Brain microvascular endothelial cell (primary cell): ENCODE results near the gene PLAC1.

Experiments used
- DNase-seq: peaks from one replicate; pipeline ENCODE4 v3.0.0-alpha.2; 2020
- H3K27ac ChIP-seq: fragments of 250-450 bp; sonication (Bioruptor Pico); 2 replicates; pipeline ENCODE4 v1.5.1; 2020; ENCODE audit warnings: mild to moderate bottlenecking, moderate library complexity
- H3K27me3 ChIP-seq: fragments of 250-450 bp; sonication (Bioruptor Pico); replicated peaks from 2 replicates; pipeline ENCODE4 v1.5.1; 2020; ENCODE audit warnings: mild to moderate bottlenecking
- H3K36me3 ChIP-seq: fragments of 250-450 bp; sonication (Bioruptor Pico); replicated peaks from 2 replicates; pipeline ENCODE4 v1.5.1; 2020; ENCODE audit warnings: mild to moderate bottlenecking
- H3K4me3 ChIP-seq: 2 replicates; pipeline ENCODE4 v1.5.1; 2011; ENCODE audit warnings: low read depth, mild to moderate bottlenecking, control low read depth, low read length, moderate library complexity
- in situ Hi-C: cut with HindIII; loops from 2 replicates; pipeline ENCODE4 v1.10.0; 2017; ENCODE audit warnings: low sequenced_read_pairs, low pct_ligation_motif_present
- TF ChIP-seq, protein P1 (sequence below): IDR thresholded peaks from 2 replicates; pipeline ENCODE4 v1.5.1; 2011; ENCODE audit warnings: low read depth, mild to moderate bottlenecking, moderate library complexity, low read length, control low read depth, inconsistent platforms; ENCODE audit errors: missing control alignments

PLAC1 gene

DNA sequence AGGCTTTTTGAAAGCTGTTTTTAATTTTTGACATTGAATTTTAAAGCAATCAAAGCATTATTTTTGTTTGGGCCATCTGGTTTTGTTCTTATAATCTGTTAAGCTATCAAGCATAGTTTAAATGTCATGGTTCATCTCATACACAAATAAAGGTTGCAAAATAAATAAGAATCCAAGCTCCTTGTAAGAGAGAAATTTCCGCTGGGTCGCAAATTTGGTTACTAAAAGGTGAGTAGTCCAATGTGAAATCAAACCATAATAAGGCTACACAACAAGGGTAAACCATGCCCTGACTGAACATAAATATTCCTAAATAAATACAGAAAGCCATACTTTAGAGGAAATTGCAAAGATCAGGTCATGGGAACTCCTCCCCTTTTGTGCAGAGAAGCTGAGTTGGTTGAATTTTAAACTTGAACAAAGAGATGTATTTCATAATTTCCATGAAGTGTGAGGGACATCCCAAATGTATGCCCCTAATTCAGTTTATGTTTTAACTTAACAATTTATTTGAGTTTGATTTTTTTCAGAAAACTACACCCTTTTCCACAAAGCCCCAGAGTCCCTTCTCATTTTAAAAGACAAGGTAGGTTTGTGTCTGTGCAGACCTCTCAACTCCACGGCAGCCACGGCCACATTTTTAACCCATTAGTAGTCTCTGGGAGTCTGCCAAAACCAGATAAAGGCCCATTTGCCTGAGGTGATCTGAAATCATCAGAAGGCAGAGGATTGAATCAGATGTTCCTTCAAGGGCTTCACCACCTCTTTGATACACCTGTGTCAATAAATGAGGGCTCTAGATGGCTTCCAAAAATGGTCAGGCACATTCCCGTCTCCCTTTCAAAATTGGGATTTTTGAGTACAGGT lies 85.2 kb downstream of the PLAC1 start:
- TF ChIP-seq, protein P1, sequence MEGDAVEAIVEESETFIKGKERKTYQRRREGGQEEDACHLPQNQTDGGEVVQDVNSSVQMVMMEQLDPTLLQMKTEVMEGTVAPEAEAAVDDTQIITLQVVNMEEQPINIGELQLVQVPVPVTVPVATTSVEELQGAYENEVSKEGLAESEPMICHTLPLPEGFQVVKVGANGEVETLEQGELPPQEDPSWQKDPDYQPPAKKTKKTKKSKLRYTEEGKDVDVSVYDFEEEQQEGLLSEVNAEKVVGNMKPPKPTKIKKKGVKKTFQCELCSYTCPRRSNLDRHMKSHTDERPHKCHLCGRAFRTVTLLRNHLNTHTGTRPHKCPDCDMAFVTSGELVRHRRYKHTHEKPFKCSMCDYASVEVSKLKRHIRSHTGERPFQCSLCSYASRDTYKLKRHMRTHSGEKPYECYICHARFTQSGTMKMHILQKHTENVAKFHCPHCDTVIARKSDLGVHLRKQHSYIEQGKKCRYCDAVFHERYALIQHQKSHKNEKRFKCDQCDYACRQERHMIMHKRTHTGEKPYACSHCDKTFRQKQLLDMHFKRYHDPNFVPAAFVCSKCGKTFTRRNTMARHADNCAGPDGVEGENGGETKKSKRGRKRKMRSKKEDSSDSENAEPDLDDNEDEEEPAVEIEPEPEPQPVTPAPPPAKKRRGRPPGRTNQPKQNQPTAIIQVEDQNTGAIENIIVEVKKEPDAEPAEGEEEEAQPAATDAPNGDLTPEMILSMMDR = no peak
- Histone ChIP-seq H3K36me3 (no peaks in the 10 kb centered on the region), H3K4me3 (no peak overlapping the region), H3K27ac (no peak overlapping the region), H3K27me3 (no peaks in the 10 kb centered on the region)
- DNase-seq = no peak
- in situ Hi-C loops = no loop called here

DNA sequence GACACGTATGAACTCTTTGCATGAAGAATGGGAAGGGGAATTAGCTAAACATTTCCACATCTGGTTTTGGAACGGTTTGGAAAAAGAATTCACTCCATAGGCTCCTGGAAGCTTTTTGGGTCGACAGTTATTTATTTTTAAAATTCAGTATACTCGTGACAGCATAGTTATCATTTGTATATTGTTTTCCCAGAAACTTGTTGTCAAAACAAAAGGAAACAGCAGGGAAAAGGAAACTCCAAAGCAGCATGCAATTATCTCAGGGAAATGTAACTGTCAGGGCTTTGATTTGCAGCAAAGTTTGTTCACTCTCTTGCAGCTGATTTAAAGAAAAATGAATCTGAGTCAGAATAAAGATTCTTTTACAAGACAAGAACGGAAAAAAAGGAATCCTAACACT lies 86.5 kb downstream of the PLAC1 start:
- in situ Hi-C loops = no loop called here
- H3K27me3 ChIP-seq = no peaks in the 10 kb centered on the region
- TF ChIP-seq, protein P1 = no peak

DNA sequence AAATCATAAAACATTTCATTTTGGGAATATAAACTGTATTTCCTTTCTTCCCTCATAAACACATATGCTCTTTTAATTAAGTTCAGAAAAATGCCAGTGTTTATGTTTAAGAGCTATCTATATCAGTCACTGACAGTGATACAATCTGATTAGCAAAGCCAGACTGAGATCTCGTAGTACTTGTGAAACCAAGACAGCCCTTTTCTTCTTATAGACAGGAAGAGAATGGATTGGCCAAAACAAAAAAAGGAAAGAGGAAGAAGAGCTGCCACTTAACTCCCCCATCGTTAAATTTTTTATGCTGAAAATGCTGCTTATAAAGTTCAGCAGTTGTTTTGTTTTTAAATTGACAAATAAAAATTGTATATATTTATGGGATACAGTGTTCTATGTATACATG lies 87.4 kb downstream of the PLAC1 start:
- in situ Hi-C loops = no loop called here
- TF ChIP-seq, protein P1 = no peak
- DNase-seq = no peak
- Histone ChIP-seq H3K27ac (no peak overlapping the region), H3K4me3 (no peak overlapping the region), H3K27me3 (no peaks in the 10 kb centered on the region), H3K36me3 (no peaks in the 10 kb centered on the region)

More for the DNA sequence above, 86.5 kb downstream of the PLAC1 start:
- Histone ChIP-seq H3K4me3 (no peak overlapping the region), H3K36me3 (no peaks in the 10 kb centered on the region), H3K27ac (no peak overlapping the region)
- DNase-seq = no peak

DNA sequence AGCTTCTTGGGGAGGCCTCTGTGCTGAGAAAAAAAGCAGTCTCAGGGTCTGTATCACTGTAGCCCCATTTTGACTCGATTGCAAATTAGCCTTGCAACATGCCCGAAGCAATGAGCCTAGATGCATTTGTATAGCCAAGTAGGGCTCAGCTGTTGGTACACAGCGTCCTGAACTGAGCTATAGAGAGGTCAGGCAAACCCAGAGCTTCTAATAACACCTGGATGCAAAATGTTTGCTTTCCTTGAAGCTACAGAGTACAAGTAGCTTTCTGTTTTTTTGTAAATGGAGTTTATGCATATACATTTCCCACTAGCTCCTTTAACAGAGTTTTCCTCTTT lies 87.8 kb downstream of the PLAC1 start:
- TF ChIP-seq, protein P1 = no peak
- in situ Hi-C loops = no loop called here
- Histone ChIP-seq H3K27me3 (no peaks in the 10 kb centered on the region), H3K36me3 (no peaks in the 10 kb centered on the region), H3K27ac (no peak overlapping the region), H3K4me3 (no peak overlapping the region)
- DNase-seq = no peak

DNA sequence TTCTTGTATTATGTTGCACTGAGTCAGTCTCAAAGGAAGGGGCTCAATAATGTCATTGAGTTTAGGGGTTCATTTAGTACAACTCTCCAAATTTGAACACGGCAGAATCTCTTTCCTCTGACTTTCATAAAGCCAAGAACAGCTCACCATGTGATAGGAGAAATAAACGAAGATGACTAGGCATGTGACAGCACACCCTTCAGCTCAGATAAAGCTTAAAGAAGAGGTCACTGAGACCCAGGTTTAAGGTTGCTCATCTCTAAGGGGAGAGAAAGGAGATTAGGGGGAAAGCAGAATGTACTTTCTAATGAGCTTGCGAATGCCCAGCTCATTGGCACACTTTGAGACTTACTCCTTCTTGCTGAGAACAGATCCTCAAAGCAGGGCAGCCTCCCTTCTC lies 89.0 kb downstream of the PLAC1 start:
- no peaks in the 10 kb centered on the region for H3K27me3 ChIP-seq
- TF ChIP-seq, protein P1 = no peak
- H3K4me3 ChIP-seq = no peak overlapping the region
- H3K36me3 ChIP-seq = no peaks in the 10 kb centered on the region
- DNase-seq = no peak
- no peak overlapping the region for H3K27ac ChIP-seq
- in situ Hi-C loops = no loop called here
